Activated CD8-positive, alpha-beta memory T cell treated with anti-CD3 and anti-CD28 coated beads for 1 hour (primary cell): ENCODE results near the gene ARHGAP19.

Experiments
- DNase-seq, 2 donors: peaks; one replicate each; pipeline ENCODE4 v3.0.0-alpha.2; 2020; ENCODE audit warnings: low read depth in 1 of 2; ENCODE audit errors: extremely low read depth in 1 of 2

The ARHGAP19 gene

GRCh38 chr10:97292097-97292861 lies at the start of gene ARHGAP19:
Gene ARHGAP19 (minus strand): TSS chr10:97292637. CDS start chr10:97292627, 10 bp downstream.
- DNase-seq, result peak; percentile 78 to 83

GRCh38 chr10:97341416-97341815 lies 49.0 kb upstream of the ARHGAP19 start:
- DNase-seq, result no peak

GRCh38 chr10:97338041-97338440 lies 45.6 kb upstream of the ARHGAP19 start:
- no peak for DNase-seq

- no peak for DNase-seq
Measured at GRCh38 chr10:97336942-97337831, 44.8 kb upstream of the ARHGAP19 start.

GRCh38 chr10:97336446-97336845 lies 44.0 kb upstream of the ARHGAP19 start:
- DNase-seq, result no peak

GRCh38 chr10:97336006-97336405 lies 43.6 kb upstream of the ARHGAP19 start:
- DNase-seq, result no peak

GRCh38 chr10:97335188-97335619 lies 42.8 kb upstream of the ARHGAP19 start:
- no peak for DNase-seq

GRCh38 chr10:97334370-97335175 lies 42.1 kb upstream of the ARHGAP19 start, which contains the start of gene FRAT2:
Gene FRAT2 (minus strand): TSS chr10:97334729. CDS start chr10:97334572, 157 bp downstream.
- DNase-seq, result peak; percentile 51 to 82

- DNase-seq, result no peak
Measured at GRCh38 chr10:97333601-97334369, 41.3 kb upstream of the ARHGAP19 start.

GRCh38 chr10:97333351-97333600 lies 40.8 kb upstream of the ARHGAP19 start:
- DNase-seq, result no peak

GRCh38 chr10:97332591-97333350 lies 40.3 kb upstream of the ARHGAP19 start:
- DNase-seq, result no peak

- no peak for DNase-seq
Measured at GRCh38 chr10:97331153-97331703, 38.8 kb upstream of the ARHGAP19 start.

- DNase-seq, result no peak
Measured at GRCh38 chr10:97329766-97330165, 37.3 kb upstream of the ARHGAP19 start.

- DNase-seq, result no peak
Measured at GRCh38 chr10:97328646-97329453, 36.4 kb upstream of the ARHGAP19 start.

- DNase-seq, result no peak
Measured at GRCh38 chr10:97327348-97328294, 35.2 kb upstream of the ARHGAP19 start.

- DNase-seq, result no peak
Measured at GRCh38 chr10:97325754-97326153, 33.3 kb upstream of the ARHGAP19 start.

GRCh38 chr10:97323501-97323900 lies 31.1 kb upstream of the ARHGAP19 start:
- no peak for DNase-seq
